Measurements from ENCODE around the gene MYOC.

The MYOC gene

DNA sequence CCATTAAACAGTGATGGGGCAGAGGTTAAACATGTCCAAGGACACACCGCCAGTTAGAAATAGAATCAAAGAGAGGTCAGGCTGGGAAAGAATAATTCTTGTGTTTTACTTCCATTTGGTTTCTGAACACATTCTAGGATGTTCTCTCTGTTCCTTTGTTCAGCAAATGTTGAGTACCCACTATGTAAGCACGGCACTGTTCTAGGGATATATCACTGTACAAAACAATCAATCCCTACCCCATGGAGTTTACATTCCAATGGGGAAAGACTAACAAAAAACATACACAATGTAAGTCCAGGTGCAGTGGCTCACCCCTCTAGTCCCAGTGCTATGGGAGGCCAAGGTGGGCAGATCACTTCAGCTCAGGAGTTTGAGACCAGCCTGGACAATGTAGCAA, 24.3 kb downstream of the MYOC start:
- Histone ChIP-seq H3K4me3 (ENCODE audit: low read depth in 1 of 2, low read length in 2 of 2) (no peak overlapping the region), H3K36me3 (ENCODE audit: insufficient read depth, low read length) (no peaks in the 10 kb centered on the region), H3K4me1 (ENCODE audit: insufficient read depth, low read length) (no peaks in the 10 kb centered on the region), H3K9me3 (ENCODE audit: insufficient read depth, low read length, severe bottlenecking) (no peaks in the 10 kb centered on the region), H4K20me1 (ENCODE audit: insufficient read depth, low read length) (no peaks in the 10 kb centered on the region), H3K9ac (ENCODE audit: low read depth, low read length) (no peak overlapping the region), H3K79me2 (ENCODE audit: insufficient read depth, low read length) (no peaks in the 10 kb centered on the region), H3K4me2 (ENCODE audit: insufficient read depth, low read length) (no peak overlapping the region), H3K27ac (ENCODE audit: low read length) (no peak overlapping the region), H3K27me3 (ENCODE audit: insufficient read depth, low read length, poor library complexity) (no peaks in the 10 kb centered on the region), H2AFZ (ENCODE audit: low read depth, low read length) (no peak overlapping the region)
- TF ChIP-seq EZH2 (IDR thresholded peaks at IDR 0.05; ENCODE audit: borderline replicate concordance, low read depth, low read length, severe bottlenecking) = no peak
- TF ChIP-seq, protein P1, sequence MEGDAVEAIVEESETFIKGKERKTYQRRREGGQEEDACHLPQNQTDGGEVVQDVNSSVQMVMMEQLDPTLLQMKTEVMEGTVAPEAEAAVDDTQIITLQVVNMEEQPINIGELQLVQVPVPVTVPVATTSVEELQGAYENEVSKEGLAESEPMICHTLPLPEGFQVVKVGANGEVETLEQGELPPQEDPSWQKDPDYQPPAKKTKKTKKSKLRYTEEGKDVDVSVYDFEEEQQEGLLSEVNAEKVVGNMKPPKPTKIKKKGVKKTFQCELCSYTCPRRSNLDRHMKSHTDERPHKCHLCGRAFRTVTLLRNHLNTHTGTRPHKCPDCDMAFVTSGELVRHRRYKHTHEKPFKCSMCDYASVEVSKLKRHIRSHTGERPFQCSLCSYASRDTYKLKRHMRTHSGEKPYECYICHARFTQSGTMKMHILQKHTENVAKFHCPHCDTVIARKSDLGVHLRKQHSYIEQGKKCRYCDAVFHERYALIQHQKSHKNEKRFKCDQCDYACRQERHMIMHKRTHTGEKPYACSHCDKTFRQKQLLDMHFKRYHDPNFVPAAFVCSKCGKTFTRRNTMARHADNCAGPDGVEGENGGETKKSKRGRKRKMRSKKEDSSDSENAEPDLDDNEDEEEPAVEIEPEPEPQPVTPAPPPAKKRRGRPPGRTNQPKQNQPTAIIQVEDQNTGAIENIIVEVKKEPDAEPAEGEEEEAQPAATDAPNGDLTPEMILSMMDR (IDR thresholded peaks at IDR 0.05; ENCODE audit: borderline replicate concordance, extremely low read depth, low read length, poor library complexity, severe bottlenecking) = no peak
- DNase-seq (no peak), ATAC-seq (ENCODE audit: insufficient read depth, low read depth) (no peak)

DNA sequence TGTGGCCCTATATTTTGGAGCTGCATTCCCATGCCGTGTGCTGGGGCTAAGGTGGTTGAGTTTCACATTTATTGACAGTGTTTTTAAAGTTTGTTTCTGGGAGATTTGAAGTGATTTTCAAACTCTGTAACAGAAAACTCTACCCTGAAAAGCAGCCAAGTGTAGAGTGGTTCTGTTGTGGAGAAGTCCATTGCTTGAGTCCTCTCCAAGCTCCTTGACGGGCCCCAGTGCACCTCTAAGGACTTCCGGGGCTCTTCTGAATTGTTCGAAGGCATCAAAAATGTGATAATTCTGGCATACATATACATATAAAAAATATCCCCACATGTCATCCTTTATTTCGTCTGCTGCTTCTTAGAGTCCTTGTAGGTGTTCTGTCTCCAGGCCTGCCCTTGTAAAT, 25.5 kb downstream of the MYOC start:
- no peaks in the 10 kb centered on the region for H3K79me2 ChIP-seq (ENCODE audit: insufficient read depth, low read length)
- no peak overlapping the region for H3K4me3 ChIP-seq (ENCODE audit: low read depth in 1 of 2, low read length in 2 of 2)
- H3K36me3 ChIP-seq (ENCODE audit: insufficient read depth, low read length) = no peaks in the 10 kb centered on the region
- H3K9ac ChIP-seq (ENCODE audit: low read depth, low read length) = no peak overlapping the region
- H3K4me2 ChIP-seq (ENCODE audit: insufficient read depth, low read length) = no peak overlapping the region
- no peaks in the 10 kb centered on the region for H3K27me3 ChIP-seq (ENCODE audit: insufficient read depth, low read length, poor library complexity)
- H2AFZ ChIP-seq (ENCODE audit: low read depth, low read length) = no peak overlapping the region
- H3K4me1 ChIP-seq (ENCODE audit: insufficient read depth, low read length) = no peaks in the 10 kb centered on the region
- DNase-seq = no peak
- H3K9me3 ChIP-seq (ENCODE audit: insufficient read depth, low read length, severe bottlenecking) = no peaks in the 10 kb centered on the region
- H3K27ac ChIP-seq (ENCODE audit: low read length) = no peak overlapping the region
- TF ChIP-seq, protein P1 (IDR thresholded peaks at IDR 0.05; ENCODE audit: borderline replicate concordance, extremely low read depth, low read length, poor library complexity, severe bottlenecking) = no peak
- no peak for TF ChIP-seq EZH2 (IDR thresholded peaks at IDR 0.05; ENCODE audit: borderline replicate concordance, low read depth, low read length, severe bottlenecking)
- no peaks in the 10 kb centered on the region for H4K20me1 ChIP-seq (ENCODE audit: insufficient read depth, low read length)
- ATAC-seq (ENCODE audit: insufficient read depth, low read depth) = no peak

GRCh38 chr1:171625225-171625624, 27.3 kb downstream of the MYOC start:
- Histone ChIP-seq H3K4me2 (ENCODE audit: insufficient read depth, low read length) (no peak overlapping the region), H3K9me3 (ENCODE audit: insufficient read depth, low read length, severe bottlenecking) (no peaks in the 10 kb centered on the region), H3K4me3 (ENCODE audit: low read depth in 1 of 2, low read length in 2 of 2) (no peak overlapping the region), H3K36me3 (ENCODE audit: insufficient read depth, low read length) (no peaks in the 10 kb centered on the region), H3K79me2 (ENCODE audit: insufficient read depth, low read length) (no peaks in the 10 kb centered on the region), H2AFZ (ENCODE audit: low read depth, low read length) (no peak overlapping the region), H3K27me3 (ENCODE audit: insufficient read depth, low read length, poor library complexity) (no peaks in the 10 kb centered on the region), H4K20me1 (ENCODE audit: insufficient read depth, low read length) (no peaks in the 10 kb centered on the region), H3K27ac (ENCODE audit: low read length) (no peak overlapping the region), H3K9ac (ENCODE audit: low read depth, low read length) (no peak overlapping the region), H3K4me1 (ENCODE audit: insufficient read depth, low read length) (no peaks in the 10 kb centered on the region)
- no peak for TF ChIP-seq EZH2 (IDR thresholded peaks at IDR 0.05; ENCODE audit: borderline replicate concordance, low read depth, low read length, severe bottlenecking)
- TF ChIP-seq, protein P1 (IDR thresholded peaks at IDR 0.05; ENCODE audit: borderline replicate concordance, extremely low read depth, low read length, poor library complexity, severe bottlenecking) = no peak
- no peak for DNase-seq
- no peak for ATAC-seq (ENCODE audit: insufficient read depth, low read depth)

All from DND-41 (cell line).